B cell (primary cell): ENCODE data around the gene LRRC3. TPM values are rescaled to one million over a fixed set of nuclear protein-coding genes. Genes with fewer than 3 reads are reported as not detected.

Source experiments
- ATAC-seq: fragments of 200-7000 bp; cut with Tn5 transposase; one replicate; pipeline ENCODE4 v1.10.0; 2021; ENCODE audit warnings: low read depth, mild to moderate bottlenecking, moderate number of reproducible peaks, moderate library complexity
- CTCF ChIA-PET: fragments of 350-600 bp; sonication (Branson Sonifier 250); formaldehyde crosslinking; loops from one replicate; lab custom pipeline; 2021; ENCODE audit warnings: antibody characterized with exemption, inconsistent platforms; lab: Charles Lee
- POLR2A ChIA-PET: fragments of 350-600 bp; sonication (Branson Sonifier 250); formaldehyde crosslinking; loops from one replicate; lab custom pipeline; 2021; ENCODE audit warnings: antibody characterized with exemption; lab: Charles Lee
- DNase-seq: peaks from one replicate; pipeline ENCODE4 v3.0.0; 2013
- H2AFZ ChIP-seq: 2 replicates; pipeline ENCODE4 v1.6.1; 2012; ENCODE audit warnings: mild to moderate bottlenecking, low read depth, low read length; ENCODE audit not compliant: insufficient read depth, poor library complexity, severe bottlenecking
- H3K27ac ChIP-seq, 2 donors: 1 replicate in 1 of 2; 2 replicates in 1 of 2; pipeline ENCODE4 v1.5.1; 2012 to 2013; ENCODE audit warnings: low read length in 2 of 2, mild to moderate bottlenecking in 2 of 2, moderate library complexity in 1 of 2
- H3K27me3 ChIP-seq, 4 experiments: fragments of 200-600 bp in 1 of 4; sonication (generic) in 1 of 4; replicated peaks in 1 of 4; 1 replicate in 2 of 4; 2 replicates in 2 of 4; pipeline versions ENCODE4 v1.6.1 to v1.7.0; 2013 to 2016; ENCODE audit warnings: low read length in 3 of 4, mild to moderate bottlenecking in 2 of 4, mixed read lengths in 1 of 4, moderate library complexity in 1 of 4; ENCODE audit not compliant: insufficient read depth in 4 of 4, control insufficient read depth in 3 of 4; ENCODE audit errors: control extremely low read depth in 1 of 4
- H3K36me3 ChIP-seq, 2 experiments: replicated peaks in 1 of 2; 1 replicate in 1 of 2; 2 replicates in 1 of 2; pipeline versions ENCODE4 v1.6.1 to v1.7.1; 2013; ENCODE audit warnings: low read length in 1 of 2; ENCODE audit not compliant: insufficient read depth in 2 of 2, control insufficient read depth in 1 of 2; ENCODE audit errors: control extremely low read depth in 1 of 2, extremely low read depth in 1 of 2
- H3K4me1 ChIP-seq, 2 donors: fragments of 200-600 bp in 1 of 2; sonication (generic) in 1 of 2; 1 replicate in 1 of 2; 2 replicates in 1 of 2; pipeline versions ENCODE4 v1.5.1 to v1.6.1; 2013 to 2017; ENCODE audit warnings: low read length in 2 of 2; ENCODE audit not compliant: control insufficient read depth in 2 of 2, insufficient read depth in 2 of 2
- H3K4me2 ChIP-seq: replicated peaks from 2 replicates; pipeline ENCODE3; 2012; ENCODE audit warnings: mild to moderate bottlenecking, low read depth, low read length; ENCODE audit not compliant: poor library complexity, severe bottlenecking
- H3K4me3 ChIP-seq, 5 experiments: fragments of 200-600 bp in 1 of 5; sonication (generic) in 1 of 5; 1 replicate in 3 of 5; 2 replicates in 2 of 5; pipeline versions ENCODE4 v1.5.1 to v1.7.0; 2011 to 2016; ENCODE audit warnings: low read length in 4 of 5, mild to moderate bottlenecking in 4 of 5, low read depth in 2 of 5, control low read depth in 1 of 5, moderate library complexity in 1 of 5; ENCODE audit not compliant: insufficient read depth in 1 of 5; ENCODE audit errors: control extremely low read depth in 1 of 5, extremely low read depth in 1 of 5
- H3K79me2 ChIP-seq: fragments of 200-600 bp; sonication (generic); one replicate; pipeline ENCODE4 v1.6.0; 2016; ENCODE audit warnings: low read length; ENCODE audit not compliant: control insufficient read depth, insufficient read depth
- H3K9ac ChIP-seq: fragments of 200-600 bp; sonication (generic); 2 replicates; pipeline ENCODE4 v1.6.1; 2017; ENCODE audit warnings: mild to moderate bottlenecking, low read length, moderate library complexity
- H3K9me3 ChIP-seq, 3 donors: one replicate each; pipeline versions ENCODE4 v1.6.1 to v1.7.1; 2013; ENCODE audit warnings: low read length in 2 of 3; ENCODE audit not compliant: control insufficient read depth in 2 of 3, insufficient read depth in 1 of 3; ENCODE audit errors: control extremely low read depth in 1 of 3
- H4K20me1 ChIP-seq: 2 replicates; pipeline ENCODE4 v1.6.0; 2012; ENCODE audit warnings: mild to moderate bottlenecking, low read length; ENCODE audit not compliant: insufficient read depth, control insufficient read depth, poor library complexity, severe bottlenecking
- H3K27ac Mint-ChIP-seq: one replicate; pipeline ENCODE4 v1.8.0; 2021; ENCODE audit warnings: mixed read lengths
- H3K27me3 Mint-ChIP-seq: one replicate; pipeline ENCODE4 v1.8.0; 2021; ENCODE audit warnings: mixed read lengths
- H3K4me1 Mint-ChIP-seq: one replicate; pipeline ENCODE4 v1.8.0; 2021; ENCODE audit warnings: mixed read lengths
- H3K4me3 Mint-ChIP-seq: one replicate; pipeline ENCODE4 v1.8.0; 2021; ENCODE audit warnings: mixed read lengths
- H3K9me3 Mint-ChIP-seq: one replicate; pipeline ENCODE4 v1.8.0; 2022; ENCODE audit warnings: mixed read lengths; ENCODE audit not compliant: insufficient read depth
- EZH2 ChIP-seq: IDR thresholded peaks from 2 replicates; pipeline ENCODE4 v1.6.1; 2012; ENCODE audit warnings: borderline replicate concordance, low read depth, mild to moderate bottlenecking, moderate library complexity, low read length; ENCODE audit not compliant: insufficient read depth, poor library complexity, severe bottlenecking
- WGBS: methylation state at CpG from one replicate; pipeline ENCODE4 v1.1.5; 2013; ENCODE audit warnings: missing lambda C conversion rate; ENCODE audit not compliant: insufficient coverage; 5-methylcytosine and 5-hydroxymethylcytosine counted together
- intact Hi-C: fragments of 100-400 bp; cut with micrococcal nuclease; formaldehyde crosslinking; loops from one replicate; pipeline ENCODE4 v1.10.0; 2022
- polyA plus RNA-seq: library from polyadenylated mRNA; depleted of rRNA; stranded (reverse); fragments of >200 nt; gene quantifications from 2 replicates; pipeline ENCODE4 v1.2.3, GENCODE V29; 2012
- total RNA-seq, 2 donors: library from RNA; stranded (reverse); fragments of 120-200 nt in 1 of 2; gene quantifications; 1 replicate in 1 of 2; 2 replicates in 1 of 2; pipeline versions ENCODE4 v1.2.3 to v1.2.4, GENCODE V29; 2013 to 2022
- TF ChIP-seq, protein P1 (sequence below): fragments of 200-600 bp; IDR thresholded peaks from one replicate; pipeline ENCODE4 v1.8.0; 2022; ENCODE audit warnings: antibody characterized with exemption, mild to moderate bottlenecking

LRRC3 gene
- total and polyA plus RNA-seq, 2 donors (not counting 1 experiment from before 2014, with no cell fraction given): 0.46 to 3.3 TPM

DNA sequence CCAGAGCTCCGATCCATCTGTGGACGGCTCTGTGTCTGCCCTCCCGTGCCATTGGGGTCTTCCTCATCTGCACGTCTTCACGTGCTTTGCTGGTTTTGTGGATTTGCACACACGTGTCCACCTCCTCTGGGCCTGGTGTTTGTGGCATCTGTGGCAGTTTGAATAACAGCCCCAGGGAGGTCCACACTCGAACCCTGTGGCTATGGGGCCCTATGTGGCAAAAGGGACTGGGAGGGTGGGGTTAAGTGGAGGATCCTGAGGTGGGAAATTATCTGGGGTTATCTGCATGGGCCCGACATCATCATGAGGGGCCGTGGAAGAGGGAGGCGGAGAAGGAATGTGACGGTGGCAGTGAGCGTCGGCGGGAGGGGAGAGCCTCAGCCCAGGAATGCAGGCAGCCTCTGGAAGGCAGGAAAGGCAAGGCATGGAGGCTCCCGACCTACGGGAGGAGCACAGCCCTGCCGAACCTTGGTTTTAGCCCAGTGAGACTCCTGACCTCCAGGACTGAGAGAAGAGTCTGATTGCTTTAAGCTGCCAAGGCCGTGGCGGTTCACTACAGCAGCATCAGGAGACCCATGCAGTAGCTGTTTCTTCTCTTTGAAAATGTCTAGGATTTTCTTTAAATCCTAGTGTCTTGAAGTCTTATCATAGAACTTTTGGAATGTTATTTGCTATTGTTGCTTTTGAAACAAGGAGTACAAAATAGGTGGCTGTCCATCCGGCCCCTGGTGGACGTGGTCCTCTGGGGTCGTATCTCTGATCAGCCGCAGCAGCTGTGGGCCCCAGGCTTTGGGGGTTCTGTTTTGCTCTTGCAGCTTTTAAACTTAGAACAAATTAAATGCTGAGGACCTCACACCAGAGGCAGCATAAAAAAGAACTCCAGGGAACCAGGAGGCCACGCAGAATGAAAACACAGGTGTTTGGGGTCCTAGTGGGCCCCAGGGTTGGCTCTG, 40.0 kb upstream of the LRRC3 start:
- CTCF ChIA-PET: no interaction called here
- H3K27ac Mint-ChIP-seq: no peak overlapping the region
- intact Hi-C loops: no loop called here

DNA sequence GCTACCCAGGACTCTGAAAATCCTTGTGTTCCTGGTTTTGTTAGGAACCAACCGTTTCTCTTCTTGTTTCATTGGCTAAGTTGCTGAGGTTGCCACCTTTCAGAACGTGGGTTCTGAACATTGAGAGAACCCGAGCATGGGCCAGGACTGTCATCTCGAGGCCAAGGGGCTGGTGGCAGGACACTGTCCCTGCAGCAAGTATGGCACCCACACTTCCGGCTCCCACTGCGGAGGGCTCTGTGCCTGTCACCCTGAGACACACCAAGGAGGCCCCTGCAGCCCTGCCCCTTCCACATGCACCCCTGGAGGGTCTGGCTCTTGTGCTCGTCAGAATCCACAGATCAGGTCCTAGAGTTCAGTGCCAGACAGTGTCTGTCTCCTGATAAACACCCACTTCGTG, 39.1 kb upstream of the LRRC3 start:
- ChIA-PET CTCF (no interaction called here), POLR2A (no interaction called here)
- Mint-ChIP-seq H3K27me3 (no peaks in the 10 kb centered on the region), H3K4me3 (no peak overlapping the region), H3K4me1 (no peaks in the 10 kb centered on the region), H3K27ac (no peak overlapping the region), H3K9me3 (no peaks in the 10 kb centered on the region)
- no peaks in the 10 kb centered on the region for H3K4me1 ChIP-seq
- H3K27ac ChIP-seq: no peak overlapping the region
- H3K27me3 ChIP-seq: no peaks in the 10 kb centered on the region
- H3K4me2 ChIP-seq: no peak overlapping the region
- H3K79me2 ChIP-seq: peaks cover 10% of the 10 kb centered on the region
- intact Hi-C loops: no loop called here
- H4K20me1 ChIP-seq: no peaks in the 10 kb centered on the region
- H2AFZ ChIP-seq: no peak overlapping the region
- no peak overlapping the region for H3K4me3 ChIP-seq
- TF ChIP-seq, protein P1, sequence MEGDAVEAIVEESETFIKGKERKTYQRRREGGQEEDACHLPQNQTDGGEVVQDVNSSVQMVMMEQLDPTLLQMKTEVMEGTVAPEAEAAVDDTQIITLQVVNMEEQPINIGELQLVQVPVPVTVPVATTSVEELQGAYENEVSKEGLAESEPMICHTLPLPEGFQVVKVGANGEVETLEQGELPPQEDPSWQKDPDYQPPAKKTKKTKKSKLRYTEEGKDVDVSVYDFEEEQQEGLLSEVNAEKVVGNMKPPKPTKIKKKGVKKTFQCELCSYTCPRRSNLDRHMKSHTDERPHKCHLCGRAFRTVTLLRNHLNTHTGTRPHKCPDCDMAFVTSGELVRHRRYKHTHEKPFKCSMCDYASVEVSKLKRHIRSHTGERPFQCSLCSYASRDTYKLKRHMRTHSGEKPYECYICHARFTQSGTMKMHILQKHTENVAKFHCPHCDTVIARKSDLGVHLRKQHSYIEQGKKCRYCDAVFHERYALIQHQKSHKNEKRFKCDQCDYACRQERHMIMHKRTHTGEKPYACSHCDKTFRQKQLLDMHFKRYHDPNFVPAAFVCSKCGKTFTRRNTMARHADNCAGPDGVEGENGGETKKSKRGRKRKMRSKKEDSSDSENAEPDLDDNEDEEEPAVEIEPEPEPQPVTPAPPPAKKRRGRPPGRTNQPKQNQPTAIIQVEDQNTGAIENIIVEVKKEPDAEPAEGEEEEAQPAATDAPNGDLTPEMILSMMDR: no peak
- no peak for TF ChIP-seq EZH2
- H3K9me3 ChIP-seq: peaks cover 0 to 12% (median 0%) of the 10 kb centered on the region in 3 donors
- ATAC-seq (no peak), DNase-seq (no peak)
- peaks cover 0 to 28% of the 10 kb centered on the region in 2 experiments for H3K36me3 ChIP-seq
- no peak overlapping the region for H3K9ac ChIP-seq
- 83% methylated on average over 8 of the region's 8 CpGs for WGBS

More for the DNA sequence above, 40.0 kb upstream of the LRRC3 start:
- peaks cover 10% of the 10 kb centered on the region for H3K79me2 ChIP-seq
- Mint-ChIP-seq H3K27me3 (no peaks in the 10 kb centered on the region), H3K4me1 (no peaks in the 10 kb centered on the region), H3K9me3 (no peaks in the 10 kb centered on the region), H3K4me3 (no peak overlapping the region)
- DNase-seq (no peak), ATAC-seq (no peak)
- H3K27me3 ChIP-seq: no peaks in the 10 kb centered on the region
- H4K20me1 ChIP-seq: no peaks in the 10 kb centered on the region
- H3K4me2 ChIP-seq: no peak overlapping the region
- H3K36me3 ChIP-seq: peaks cover 0 to 27% of the 10 kb centered on the region in 2 experiments
- no peak overlapping the region for H3K9ac ChIP-seq
- H3K4me1 ChIP-seq: no peaks in the 10 kb centered on the region
- 91% methylated on average over 22 of the region's 24 CpGs for WGBS
- H2AFZ ChIP-seq: no peak overlapping the region
- no peak overlapping the region for H3K4me3 ChIP-seq
- peaks cover 0 to 12% (median 0%) of the 10 kb centered on the region in 3 donors for H3K9me3 ChIP-seq
- POLR2A ChIA-PET: no interaction called here
- H3K27ac ChIP-seq: no peak overlapping the region
- no peak for TF ChIP-seq EZH2
- TF ChIP-seq, protein P1: no peak
